Mesothelial cell of epicardium (in vitro differentiated cells): Measurements from ENCODE around the gene DNAJC15. TPM values are rescaled to one million over a fixed set of nuclear protein-coding genes. Genes with fewer than 3 reads are reported as not detected.
A peak's percentile ranks its signal among the peaks of the same experiment; 100 is the strongest.

ENCODE experiments used
- DNase-seq, 2 experiments: peaks; one replicate each; pipeline ENCODE4 v3.0.0; 2021; ENCODE audit warnings: low spot score in 2 of 2; ENCODE audit not compliant: unreplicated experiment in 2 of 2
- H3K27ac Mint-ChIP-seq: 2 replicates; pipeline ENCODE4 v1.8.0; 2021; ENCODE audit warnings: mixed read lengths
- H3K27me3 Mint-ChIP-seq: 2 replicates; pipeline ENCODE4 v1.8.0; 2021; ENCODE audit warnings: low read depth, mixed read lengths
- H3K36me3 Mint-ChIP-seq: 2 replicates; pipeline ENCODE4 v1.8.0; 2021; ENCODE audit warnings: mixed read lengths
- H3K4me1 Mint-ChIP-seq: 2 replicates; pipeline ENCODE4 v1.8.0; 2021; ENCODE audit warnings: mixed read lengths
- H3K4me3 Mint-ChIP-seq: 2 replicates; pipeline ENCODE4 v1.8.0; 2021; ENCODE audit warnings: mild to moderate bottlenecking, moderate library complexity, mixed read lengths
- H3K9me3 Mint-ChIP-seq: 2 replicates; pipeline ENCODE4 v1.8.0; 2021; ENCODE audit warnings: mixed read lengths
- CTCF ChIP-seq: fragments of 200-600 bp; sonication (generic); IDR thresholded peaks from one replicate; pipeline ENCODE4 v1.5.0; 2021; ENCODE audit warnings: antibody characterized with exemption; ENCODE audit not compliant: unreplicated experiment
- total RNA-seq: library from RNA; stranded (reverse); gene quantifications from 3 replicates; pipeline ENCODE4 v1.2.1, GENCODE V29; 2021

DNAJC15 gene
- total RNA-seq, 1 donor from 2014 or later, result 31.6 TPM

- H3K36me3 Mint-ChIP-seq, result no peaks in the 10 kb centered on the region
- H3K27me3 Mint-ChIP-seq, result no peaks in the 10 kb centered on the region
- no peak overlapping the region for H3K27ac Mint-ChIP-seq
- no peak for TF ChIP-seq CTCF
- DNase-seq, result no peak
- H3K4me3 Mint-ChIP-seq, result no peak overlapping the region
- H3K9me3 Mint-ChIP-seq, result no peaks in the 10 kb centered on the region
- H3K4me1 Mint-ChIP-seq, result peaks cover 45% of the 10 kb centered on the region
These were observed 120.2 kb downstream of the DNAJC15 start for GRCh38 chr13:43143591-43143990.

GRCh38 chr13:43145534-43146196, 122.3 kb downstream of the DNAJC15 start:
- H3K36me3 Mint-ChIP-seq, result no peaks in the 10 kb centered on the region
- no peak for DNase-seq
- no peak for TF ChIP-seq CTCF
- H3K27me3 Mint-ChIP-seq, result no peaks in the 10 kb centered on the region
- H3K4me3 Mint-ChIP-seq, result no peak overlapping the region
- no peaks in the 10 kb centered on the region for H3K9me3 Mint-ChIP-seq
- H3K27ac Mint-ChIP-seq, result no peak overlapping the region
- peaks cover 29% of the 10 kb centered on the region for H3K4me1 Mint-ChIP-seq

GRCh38 chr13:43146400-43146799, 123.0 kb downstream of the DNAJC15 start:
- H3K4me1 Mint-ChIP-seq, result peaks cover 27% of the 10 kb centered on the region
- no peak for TF ChIP-seq CTCF

GRCh38 chr13:43150369-43151207, 127.2 kb downstream of the DNAJC15 start:
- H3K9me3 Mint-ChIP-seq, result no peaks in the 10 kb centered on the region
- H3K27ac Mint-ChIP-seq, result no peak overlapping the region
- H3K27me3 Mint-ChIP-seq, result no peaks in the 10 kb centered on the region
- DNase-seq, result no peak
- H3K4me1 Mint-ChIP-seq, result peaks cover 36% of the 10 kb centered on the region
- H3K36me3 Mint-ChIP-seq, result no peaks in the 10 kb centered on the region
- TF ChIP-seq CTCF, result no peak
- H3K4me3 Mint-ChIP-seq, result no peak overlapping the region

More at GRCh38 chr13:43146400-43146799, 123.0 kb downstream of the DNAJC15 start:
- no peaks in the 10 kb centered on the region for H3K36me3 Mint-ChIP-seq
- no peaks in the 10 kb centered on the region for H3K9me3 Mint-ChIP-seq
- H3K27me3 Mint-ChIP-seq, result no peaks in the 10 kb centered on the region
- no peak overlapping the region for H3K4me3 Mint-ChIP-seq
- no peak for DNase-seq
- H3K27ac Mint-ChIP-seq, result no peak overlapping the region

- H3K27ac Mint-ChIP-seq, result peak overlapping the region; percentile 87
These were observed 130.2 kb downstream of the DNAJC15 start for GRCh38 chr13:43153436-43154090.

More at GRCh38 chr13:43153436-43154090, 130.2 kb downstream of the DNAJC15 start:
- Mint-ChIP-seq H3K9me3 (no peaks in the 10 kb centered on the region), H3K27me3 (no peaks in the 10 kb centered on the region), H3K4me3 (no peak overlapping the region), H3K4me1 (peaks cover 44% of the 10 kb centered on the region), H3K36me3 (no peaks in the 10 kb centered on the region)
- no peak for TF ChIP-seq CTCF
- DNase-seq, result peak in 1 of 2 experiments; percentile 57
